ENCODE data around the gene DAZL. TPM values are rescaled to one million over a fixed set of nuclear protein-coding genes. Genes with fewer than 3 reads are reported as not detected.

The DAZL gene
- total RNA-seq, 1 experiment from 2014 or later: 3.9 TPM

DNA sequence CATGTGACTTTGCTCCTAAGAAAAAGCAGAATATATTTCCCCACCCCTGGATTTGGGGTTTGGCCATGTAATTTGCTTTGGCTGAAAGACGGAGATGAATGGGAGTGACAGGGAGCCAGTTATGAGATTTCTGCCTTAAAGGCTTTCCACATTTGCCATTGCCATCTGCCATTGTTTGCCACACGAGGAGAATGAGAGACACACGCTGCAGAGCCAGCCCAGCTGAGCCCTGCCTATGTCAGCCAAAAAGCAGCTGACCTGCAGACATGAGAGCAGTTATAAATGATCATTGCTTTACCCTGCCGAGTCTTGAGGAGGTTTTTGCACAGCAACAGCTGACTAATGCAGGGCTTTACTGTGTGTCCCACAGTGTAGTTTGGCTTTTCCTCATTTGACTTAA lies 51.1 kb downstream of the DAZL start (continued):
- TF ChIP-seq, protein P1, sequence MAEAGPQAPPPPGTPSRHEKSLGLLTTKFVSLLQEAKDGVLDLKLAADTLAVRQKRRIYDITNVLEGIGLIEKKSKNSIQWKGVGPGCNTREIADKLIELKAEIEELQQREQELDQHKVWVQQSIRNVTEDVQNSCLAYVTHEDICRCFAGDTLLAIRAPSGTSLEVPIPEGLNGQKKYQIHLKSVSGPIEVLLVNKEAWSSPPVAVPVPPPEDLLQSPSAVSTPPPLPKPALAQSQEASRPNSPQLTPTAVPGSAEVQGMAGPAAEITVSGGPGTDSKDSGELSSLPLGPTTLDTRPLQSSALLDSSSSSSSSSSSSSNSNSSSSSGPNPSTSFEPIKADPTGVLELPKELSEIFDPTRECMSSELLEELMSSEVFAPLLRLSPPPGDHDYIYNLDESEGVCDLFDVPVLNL (CRISPR knock-in tag; IDR thresholded peaks at IDR 0.05; ENCODE audit: borderline replicate concordance, low read depth): no peak
- TF ChIP-seq, protein P2, sequence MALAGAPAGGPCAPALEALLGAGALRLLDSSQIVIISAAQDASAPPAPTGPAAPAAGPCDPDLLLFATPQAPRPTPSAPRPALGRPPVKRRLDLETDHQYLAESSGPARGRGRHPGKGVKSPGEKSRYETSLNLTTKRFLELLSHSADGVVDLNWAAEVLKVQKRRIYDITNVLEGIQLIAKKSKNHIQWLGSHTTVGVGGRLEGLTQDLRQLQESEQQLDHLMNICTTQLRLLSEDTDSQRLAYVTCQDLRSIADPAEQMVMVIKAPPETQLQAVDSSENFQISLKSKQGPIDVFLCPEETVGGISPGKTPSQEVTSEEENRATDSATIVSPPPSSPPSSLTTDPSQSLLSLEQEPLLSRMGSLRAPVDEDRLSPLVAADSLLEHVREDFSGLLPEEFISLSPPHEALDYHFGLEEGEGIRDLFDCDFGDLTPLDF (CRISPR knock-in tag; IDR thresholded peaks at IDR 0.05): no peak
- TF ChIP-seq USF2 (CRISPR knock-in tag; IDR thresholded peaks at IDR 0.05): no peak
- TF ChIP-seq GRHL2 (CRISPR knock-in tag; IDR thresholded peaks at IDR 0.05; ENCODE audit: insufficient replicate concordance, severe bottlenecking): no peak
- no peak for TF ChIP-seq FOXP1 (CRISPR knock-in tag; IDR thresholded peaks at IDR 0.05; ENCODE audit: borderline replicate concordance)
- no peak for TF ChIP-seq AFF4 (CRISPR knock-in tag; IDR thresholded peaks at IDR 0.05; ENCODE audit: borderline replicate concordance)
- TF ChIP-seq ARID4B (CRISPR knock-in tag; IDR thresholded peaks at IDR 0.05; ENCODE audit: borderline replicate concordance): no peak
- no peak for TF ChIP-seq JAZF1 (CRISPR knock-in tag; IDR thresholded peaks at IDR 0.05)
- no peak for TF ChIP-seq ETV6 (CRISPR knock-in tag; IDR thresholded peaks at IDR 0.05)
- no peak for TF ChIP-seq GTF2I (CRISPR knock-in tag; conservative IDR thresholded peaks at IDR 0.05)

GRCh38 chr3:16552757-16553156 lies 52.5 kb downstream of the DAZL start:
- no peaks in the 10 kb centered on the region for H3K36me3 Mint-ChIP-seq
- peaks cover 13% of the 10 kb centered on the region for H3K4me1 Mint-ChIP-seq
- H3K9me3 Mint-ChIP-seq: peaks cover 14% of the 10 kb centered on the region
- ChIA-PET POLR2A (no interaction called here), CTCF (interaction anchor here (1.2 to 3.2 kb wide), 1 partner anchor 262 kb away, joined by 4 to 28 read pairs; no protein-coding TSS in a partner anchor)
- no peak overlapping the region for H3K27ac Mint-ChIP-seq
- ATAC-seq (no peak), DNase-seq (ENCODE audit: low spot score) (no peak)
- no peak overlapping the region for H3K4me3 Mint-ChIP-seq
- peaks cover 3% of the 10 kb centered on the region; the same call in 1 of the 2 replicates for H3K27me3 Mint-ChIP-seq (ENCODE audit: low read depth)
- TF ChIP-seq KAT7 (CRISPR knock-in tag; IDR thresholded peaks at IDR 0.05; ENCODE audit: borderline replicate concordance) (no peak), CBFB (CRISPR knock-in tag; IDR thresholded peaks at IDR 0.05; ENCODE audit: low read depth) (no peak), HMGXB4 (CRISPR knock-in tag; IDR thresholded peaks at IDR 0.05) (no peak), EMX1 (CRISPR knock-in tag; IDR thresholded peaks at IDR 0.05) (no peak), RORB (CRISPR knock-in tag; IDR thresholded peaks at IDR 0.05) (no peak), HMGA2 (CRISPR knock-in tag; IDR thresholded peaks at IDR 0.05) (no peak), GRHL2 (CRISPR knock-in tag; IDR thresholded peaks at IDR 0.05; ENCODE audit: insufficient replicate concordance, severe bottlenecking) (no peak), MXD4 (CRISPR knock-in tag; IDR thresholded peaks at IDR 0.05; ENCODE audit: borderline replicate concordance) (no peak), ARID4B (CRISPR knock-in tag; IDR thresholded peaks at IDR 0.05; ENCODE audit: borderline replicate concordance) (no peak), JUN (CRISPR knock-in tag; IDR thresholded peaks at IDR 0.05) (no peak)
